ENCODE data around the gene MTNR1A. TPM values are rescaled to one million over a fixed set of nuclear protein-coding genes. Genes with fewer than 3 reads are reported as not detected.
"Not testable (repeated sequence)": the region's sequence is repeated elsewhere in the genome, so short reads cannot be mapped to it uniquely, and the experiment has no call there.

Gene MTNR1A
- total and polyA plus RNA-seq, 3 experiments from 2014 or later, result not detected

GRCh38 chr4:186536285-186536684, 19.1 kb downstream of the MTNR1A start:
- CTCF ChIA-PET, result no interaction called here
- no peaks in the 10 kb centered on the region for H3K4me1 ChIP-seq (ENCODE audit: insufficient read depth, low read length)
- H3K27me3 Mint-ChIP-seq, result peaks cover 0 to 1% of the 10 kb centered on the region in 2 donors
- H3K4me1 Mint-ChIP-seq, result no peaks in the 10 kb centered on the region
- H3K36me3 Mint-ChIP-seq, result no peaks in the 10 kb centered on the region
- no peak overlapping the region for H3K4me3 Mint-ChIP-seq
- no peak overlapping the region for H3K27ac Mint-ChIP-seq
- no peak overlapping the region for H3K4me3 ChIP-seq (ENCODE audit: low read length)
- no peak for DNase-seq
- no peaks in the 10 kb centered on the region for H3K27me3 ChIP-seq (ENCODE audit: insufficient read depth, low read length, poor library complexity, severe bottlenecking)
- POLR2A ChIA-PET, result no interaction called here
- H3K36me3 ChIP-seq (ENCODE audit: insufficient read depth, low read length), result no peaks in the 10 kb centered on the region
- peaks cover 0 to 7% (median 2%) of the 10 kb centered on the region in 5 donors for H3K9me3 Mint-ChIP-seq
- no peaks in the 10 kb centered on the region for H3K9me3 ChIP-seq (ENCODE audit: low read length)
- no peak overlapping the region for H3K27ac ChIP-seq (ENCODE audit: low read depth, low read length)

- H3K4me1 Mint-ChIP-seq, result no peaks in the 10 kb centered on the region
- H3K27me3 Mint-ChIP-seq, result peaks cover 0 to 1% of the 10 kb centered on the region in 2 donors
- Histone ChIP-seq H3K27ac (ENCODE audit: low read depth, low read length) (no peak overlapping the region), H3K36me3 (ENCODE audit: insufficient read depth, low read length) (no peaks in the 10 kb centered on the region), H3K4me3 (ENCODE audit: low read length) (no peak overlapping the region), H3K4me1 (ENCODE audit: insufficient read depth, low read length) (no peaks in the 10 kb centered on the region), H3K9me3 (ENCODE audit: low read length) (no peaks in the 10 kb centered on the region), H3K27me3 (ENCODE audit: insufficient read depth, low read length, poor library complexity, severe bottlenecking) (no peaks in the 10 kb centered on the region)
- H3K36me3 Mint-ChIP-seq, result no peaks in the 10 kb centered on the region
- H3K9me3 Mint-ChIP-seq, result peaks cover 0 to 4% (median 2%) of the 10 kb centered on the region in 5 donors
- POLR2A ChIA-PET, result no interaction called here
- H3K4me3 Mint-ChIP-seq, result no peak overlapping the region
- DNase-seq, result no peak
- H3K27ac Mint-ChIP-seq, result no peak overlapping the region
- CTCF ChIA-PET, result no interaction called here
These were observed 21.3 kb downstream of the MTNR1A start for GRCh38 chr4:186534056-186534455.

DNA sequence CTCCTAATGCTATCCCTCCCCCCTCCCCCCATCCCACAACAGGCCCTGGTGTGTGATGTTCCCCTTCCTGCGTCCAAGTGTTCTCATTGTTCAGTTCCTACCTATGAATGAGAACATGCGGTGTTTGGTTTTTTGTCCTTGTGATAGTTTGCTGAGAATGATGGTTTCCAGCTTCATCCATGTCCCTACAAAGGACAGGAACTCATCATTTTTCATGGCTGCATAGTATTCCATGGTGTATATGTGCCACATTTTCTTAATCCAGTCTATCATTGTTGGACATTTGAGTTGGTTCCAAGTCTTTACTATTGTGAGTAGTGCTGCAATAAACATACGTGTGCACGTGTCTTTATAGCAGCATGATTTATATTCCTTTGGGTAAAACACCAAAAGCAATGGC, 31.4 kb downstream of the MTNR1A start:
- H3K27ac ChIP-seq (ENCODE audit: low read depth, low read length); H3K36me3 Mint-ChIP-seq; DNase-seq; H3K27ac Mint-ChIP-seq; H3K4me3 Mint-ChIP-seq; H3K9me3 ChIP-seq (ENCODE audit: low read length); H3K27me3 Mint-ChIP-seq; H3K4me1 Mint-ChIP-seq; POLR2A ChIA-PET; H3K36me3 ChIP-seq (ENCODE audit: insufficient read depth, low read length); H3K4me3 ChIP-seq (ENCODE audit: low read length); H3K4me1 ChIP-seq (ENCODE audit: insufficient read depth, low read length); H3K27me3 ChIP-seq (ENCODE audit: insufficient read depth, low read length, poor library complexity, severe bottlenecking); CTCF ChIA-PET: not testable (repeated sequence)
- H3K9me3 Mint-ChIP-seq, result peaks cover 2 to 12% (median 4%) of the 10 kb centered on the region in 5 donors

DNA sequence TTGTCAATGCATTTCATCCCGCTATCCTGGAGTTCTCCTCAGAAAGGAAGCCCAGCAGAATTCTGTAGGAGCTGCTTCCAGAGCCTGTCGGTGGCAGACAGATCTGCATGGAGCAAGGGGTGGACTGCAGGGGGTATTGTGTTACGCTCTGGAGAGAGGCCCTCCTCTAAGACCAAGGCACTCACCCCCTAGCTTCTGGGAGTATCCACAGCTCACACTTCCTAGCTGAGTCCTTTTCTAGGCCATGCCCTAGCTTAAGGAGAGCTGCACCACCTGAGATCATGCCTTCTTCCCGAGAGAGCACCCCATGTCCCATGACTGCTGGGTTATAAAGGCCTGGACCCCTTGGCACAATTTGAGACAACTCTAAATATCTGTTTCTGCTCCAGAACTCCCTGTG, 39.1 kb downstream of the MTNR1A start:
- H3K27ac ChIP-seq (ENCODE audit: low read depth, low read length), result no peak overlapping the region
- POLR2A ChIA-PET, result no interaction called here
- H3K4me1 ChIP-seq (ENCODE audit: insufficient read depth, low read length), result no peaks in the 10 kb centered on the region
- H3K27me3 Mint-ChIP-seq, result no peaks in the 10 kb centered on the region
- no peaks in the 10 kb centered on the region for H3K27me3 ChIP-seq (ENCODE audit: insufficient read depth, low read length, poor library complexity, severe bottlenecking)
- no peak overlapping the region for H3K4me3 ChIP-seq (ENCODE audit: low read length)
- H3K4me1 Mint-ChIP-seq, result no peaks in the 10 kb centered on the region
- H3K9me3 Mint-ChIP-seq, result peaks cover 0 to 2% (median 0%) of the 10 kb centered on the region in 5 donors
- no peak overlapping the region for H3K27ac Mint-ChIP-seq
- CTCF ChIA-PET, result no interaction called here
- H3K4me3 Mint-ChIP-seq, result no peak overlapping the region
- DNase-seq, result no peak
- H3K9me3 ChIP-seq (ENCODE audit: low read length), result no peaks in the 10 kb centered on the region
- no peaks in the 10 kb centered on the region for H3K36me3 Mint-ChIP-seq
- no peaks in the 10 kb centered on the region for H3K36me3 ChIP-seq (ENCODE audit: insufficient read depth, low read length)

DNA sequence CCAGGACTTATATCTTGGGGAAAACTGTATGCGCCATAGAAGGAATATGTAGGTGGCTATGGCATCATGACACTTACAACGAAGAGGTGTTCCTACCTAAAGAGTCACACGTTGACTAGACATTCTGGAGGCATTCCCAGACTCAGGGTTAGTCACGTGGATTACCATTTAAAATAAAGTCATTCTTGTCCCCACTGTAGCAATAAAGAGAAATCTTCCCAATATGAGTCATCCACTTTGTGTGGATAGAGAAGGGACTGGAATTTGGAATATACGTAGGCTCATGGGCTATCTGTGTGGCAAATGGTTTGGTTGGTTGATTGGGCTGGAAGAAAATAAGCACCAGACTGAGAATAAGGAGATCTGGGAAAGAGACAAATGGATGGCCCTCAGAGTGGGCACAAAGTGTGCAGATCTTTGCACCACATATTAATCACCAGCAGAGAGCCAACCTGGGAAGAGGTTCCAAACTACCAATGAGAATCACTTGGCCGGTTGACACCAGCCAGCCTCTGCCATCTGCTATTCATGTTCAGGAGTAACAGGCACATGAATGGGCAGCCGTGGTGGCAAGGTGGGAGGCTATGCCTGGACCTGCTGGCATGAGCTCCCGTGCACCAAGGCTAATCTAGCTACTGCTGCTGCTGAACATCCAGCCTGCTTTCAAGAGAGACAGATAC, 41.0 kb downstream of the MTNR1A start:
- ChIA-PET CTCF (no interaction called here), POLR2A (no interaction called here)
- no peak for DNase-seq
- Mint-ChIP-seq H3K4me1 (no peaks in the 10 kb centered on the region), H3K27ac (peak overlapping the region in 1 of 8 donors; percentile 0), H3K36me3 (no peaks in the 10 kb centered on the region), H3K9me3 (peaks cover 0 to 2% (median 0%) of the 10 kb centered on the region in 5 donors), H3K27me3 (no peaks in the 10 kb centered on the region), H3K4me3 (no peak overlapping the region)
- H3K36me3 ChIP-seq (ENCODE audit: insufficient read depth, low read length), result no peaks in the 10 kb centered on the region
- H3K27ac ChIP-seq (ENCODE audit: low read depth, low read length), result no peak overlapping the region
- no peaks in the 10 kb centered on the region for H3K9me3 ChIP-seq (ENCODE audit: low read length)
- H3K27me3 ChIP-seq (ENCODE audit: insufficient read depth, low read length, poor library complexity, severe bottlenecking), result no peaks in the 10 kb centered on the region
- H3K4me3 ChIP-seq (ENCODE audit: low read length), result no peak overlapping the region
- H3K4me1 ChIP-seq (ENCODE audit: insufficient read depth, low read length), result no peaks in the 10 kb centered on the region

DNA sequence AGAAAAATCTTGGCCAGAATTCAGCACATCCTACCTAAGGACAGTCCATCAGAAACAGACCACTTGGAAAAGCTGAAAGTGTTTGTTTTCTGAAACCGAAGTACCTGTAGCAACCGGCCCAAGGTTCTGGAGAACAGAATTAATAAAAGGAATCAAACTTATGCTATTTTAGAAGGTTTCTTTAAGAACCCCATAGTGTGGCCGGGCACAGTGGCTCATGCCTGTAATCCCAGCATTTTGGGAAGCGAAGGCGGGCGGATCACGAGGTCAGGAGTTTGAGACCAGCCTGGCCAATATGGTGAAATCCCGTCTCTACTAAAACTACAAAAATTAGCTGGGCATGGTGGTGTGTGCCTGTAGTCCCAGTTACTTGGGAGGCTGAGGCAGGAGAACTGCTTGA, 50.6 kb downstream of the MTNR1A start:
- POLR2A ChIA-PET; H3K36me3 Mint-ChIP-seq; DNase-seq; H3K27ac ChIP-seq (ENCODE audit: low read depth, low read length); H3K36me3 ChIP-seq (ENCODE audit: insufficient read depth, low read length); H3K9me3 ChIP-seq (ENCODE audit: low read length); H3K27ac Mint-ChIP-seq; CTCF ChIA-PET; H3K4me3 ChIP-seq (ENCODE audit: low read length); H3K4me3 Mint-ChIP-seq; H3K4me1 Mint-ChIP-seq; H3K27me3 ChIP-seq (ENCODE audit: insufficient read depth, low read length, poor library complexity, severe bottlenecking); H3K27me3 Mint-ChIP-seq; H3K4me1 ChIP-seq (ENCODE audit: insufficient read depth, low read length): not testable (repeated sequence)
- peaks cover 0 to 11% (median 5%) of the 10 kb centered on the region in 5 donors for H3K9me3 Mint-ChIP-seq

DNA sequence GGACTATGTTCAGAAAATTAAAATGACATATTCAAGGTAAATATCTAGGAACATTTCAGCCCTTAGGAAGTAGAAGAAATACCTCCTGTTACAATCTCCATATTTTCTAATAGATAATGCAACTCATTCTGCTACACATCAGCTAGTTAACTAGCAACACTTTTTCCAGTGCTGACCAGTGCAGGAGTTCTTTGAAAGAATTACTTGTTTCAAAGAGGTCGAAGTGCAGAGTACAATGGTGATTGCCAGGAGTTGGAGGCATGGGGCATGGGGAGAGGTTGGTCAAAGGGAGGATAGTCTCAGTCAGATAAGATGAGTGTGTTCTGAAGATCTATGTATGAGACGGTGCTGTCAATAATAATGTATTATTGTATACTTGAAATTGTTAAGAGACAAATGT, 53.1 kb downstream of the MTNR1A start:
- Histone ChIP-seq H3K27ac (ENCODE audit: low read depth, low read length) (no peak overlapping the region), H3K4me1 (ENCODE audit: insufficient read depth, low read length) (no peaks in the 10 kb centered on the region), H3K27me3 (ENCODE audit: insufficient read depth, low read length, poor library complexity, severe bottlenecking) (no peaks in the 10 kb centered on the region), H3K9me3 (ENCODE audit: low read length) (no peaks in the 10 kb centered on the region), H3K36me3 (ENCODE audit: insufficient read depth, low read length) (no peaks in the 10 kb centered on the region), H3K4me3 (ENCODE audit: low read length) (no peak overlapping the region)
- H3K4me1 Mint-ChIP-seq, result no peaks in the 10 kb centered on the region
- no peaks in the 10 kb centered on the region for H3K27me3 Mint-ChIP-seq
- no peaks in the 10 kb centered on the region for H3K36me3 Mint-ChIP-seq
- no peak for DNase-seq
- no peak overlapping the region for H3K4me3 Mint-ChIP-seq
- no peak overlapping the region for H3K27ac Mint-ChIP-seq
- ChIA-PET POLR2A (no interaction called here), CTCF (no interaction called here)
- H3K9me3 Mint-ChIP-seq, result peaks cover 0 to 7% (median 5%) of the 10 kb centered on the region in 5 donors

- ChIA-PET CTCF (no interaction called here), POLR2A (no interaction called here)
- Mint-ChIP-seq H3K4me3 (no peak overlapping the region), H3K27me3 (no peaks in the 10 kb centered on the region), H3K27ac (no peak overlapping the region), H3K36me3 (no peaks in the 10 kb centered on the region), H3K9me3 (peaks cover 0 to 7% (median 5%) of the 10 kb centered on the region in 5 donors), H3K4me1 (no peaks in the 10 kb centered on the region)
- H3K4me3 ChIP-seq (ENCODE audit: low read length), result no peak overlapping the region
- H3K36me3 ChIP-seq (ENCODE audit: insufficient read depth, low read length), result no peaks in the 10 kb centered on the region
- H3K27ac ChIP-seq (ENCODE audit: low read depth, low read length), result no peak overlapping the region
- H3K4me1 ChIP-seq (ENCODE audit: insufficient read depth, low read length), result no peaks in the 10 kb centered on the region
- H3K27me3 ChIP-seq (ENCODE audit: insufficient read depth, low read length, poor library complexity, severe bottlenecking), result no peaks in the 10 kb centered on the region
- no peak for DNase-seq
- no peaks in the 10 kb centered on the region for H3K9me3 ChIP-seq (ENCODE audit: low read length)
These were observed 53.8 kb downstream of the MTNR1A start for GRCh38 chr4:186501554-186501953.
